ENCODE data around the gene LAS1L. TPM values are rescaled to one million over a fixed set of nuclear protein-coding genes. Genes with fewer than 3 reads are reported as not detected.
"Not testable (repeated sequence)": the region's sequence is repeated elsewhere in the genome, so short reads cannot be mapped to it uniquely, and the experiment has no call there.

LAS1L gene
- total and polyA plus RNA-seq, 5 donors from 2014 or later = 29.6 to 39.1 (median 34.7) TPM

- not testable (repeated sequence) for H3K9me3 Mint-ChIP-seq; ATAC-seq (ENCODE audit: low read depth in 2 of 2); H3K27me3 Mint-ChIP-seq; H3K36me3 Mint-ChIP-seq; H3K4me1 ChIP-seq (ENCODE audit: control insufficient read depth, insufficient read depth, low read length, poor library complexity, severe bottlenecking); H3K4me3 Mint-ChIP-seq; H3K4me3 ChIP-seq (ENCODE audit: low read depth, low read length); H3K27ac Mint-ChIP-seq; H3K4me1 Mint-ChIP-seq; H3K36me3 ChIP-seq (ENCODE audit: control insufficient read depth, insufficient read depth, low read length); H3K27me3 ChIP-seq (ENCODE audit: control insufficient read depth, insufficient read depth, low read length); H3K27ac ChIP-seq (ENCODE audit: insufficient read depth, low read length, poor library complexity, severe bottlenecking); DNase-seq; H3K9me3 ChIP-seq (ENCODE audit: control insufficient read depth in 2 of 2, low read length in 2 of 2)
Observed at GRCh38 chrX:65479102-65479501, 55.5 kb downstream of the LAS1L start.

GRCh38 chrX:65476564-65476963 is 58.0 kb downstream of the LAS1L start:
- no peak for ATAC-seq (ENCODE audit: low read depth in 2 of 2)
- H3K9me3 ChIP-seq (ENCODE audit: control insufficient read depth in 2 of 2, low read length in 2 of 2) = no peaks in the 10 kb centered on the region
- H3K27ac ChIP-seq (ENCODE audit: insufficient read depth, low read length, poor library complexity, severe bottlenecking) = no peak overlapping the region
- no peak for DNase-seq
- no peak overlapping the region for H3K4me3 ChIP-seq (ENCODE audit: low read depth, low read length)
- Mint-ChIP-seq H3K27ac (no peak overlapping the region), H3K36me3 (peaks cover 3% of the 10 kb centered on the region), H3K27me3 (no peaks in the 10 kb centered on the region), H3K4me1 (no peaks in the 10 kb centered on the region), H3K4me3 (no peak overlapping the region), H3K9me3 (peaks cover 0 to 7% (median 1%) of the 10 kb centered on the region in 7 donors)
- H3K36me3 ChIP-seq (ENCODE audit: control insufficient read depth, insufficient read depth, low read length) = no peaks in the 10 kb centered on the region
- H3K4me1 ChIP-seq (ENCODE audit: control insufficient read depth, insufficient read depth, low read length, poor library complexity, severe bottlenecking) = no peaks in the 10 kb centered on the region
- no peaks in the 10 kb centered on the region for H3K27me3 ChIP-seq (ENCODE audit: control insufficient read depth, insufficient read depth, low read length)

GRCh38 chrX:65463550-65463949 is 71.0 kb downstream of the LAS1L start:
- Mint-ChIP-seq H3K36me3 (peaks cover under 1% of the 10 kb centered on the region), H3K4me1 (no peaks in the 10 kb centered on the region), H3K27ac (no peak overlapping the region), H3K4me3 (no peak overlapping the region), H3K9me3 (peaks cover 0 to 14% (median 0%) of the 10 kb centered on the region in 7 donors), H3K27me3 (no peaks in the 10 kb centered on the region)
- no peak for DNase-seq
- no peaks in the 10 kb centered on the region for H3K4me1 ChIP-seq (ENCODE audit: control insufficient read depth, insufficient read depth, low read length, poor library complexity, severe bottlenecking)
- no peak for ATAC-seq (ENCODE audit: low read depth in 2 of 2)
- no peaks in the 10 kb centered on the region for H3K9me3 ChIP-seq (ENCODE audit: control insufficient read depth in 2 of 2, low read length in 2 of 2)
- no peaks in the 10 kb centered on the region for H3K36me3 ChIP-seq (ENCODE audit: control insufficient read depth, insufficient read depth, low read length)
- H3K4me3 ChIP-seq (ENCODE audit: low read depth, low read length) = no peak overlapping the region
- no peaks in the 10 kb centered on the region for H3K27me3 ChIP-seq (ENCODE audit: control insufficient read depth, insufficient read depth, low read length)
- no peak overlapping the region for H3K27ac ChIP-seq (ENCODE audit: insufficient read depth, low read length, poor library complexity, severe bottlenecking)

Other genes with a start within 250 kb of the LAS1L start
- gene MSN, start 132.9 kb upstream of the LAS1L start, total RNA-seq = 339 TPM
- gene MSN, start 132.9 kb upstream of the LAS1L start, polyA plus RNA-seq = 100 to 1,000 TPM; 382 to 527 (median 469) TPM